HG02571 (cell line): ENCODE results near the gene BANP.
"Not testable (repeated sequence)": the region's sequence is repeated elsewhere in the genome, so short reads cannot be mapped to it uniquely, and the experiment has no call there.

Experiments
- ATAC-seq: cut with Tn5 transposase; IDR thresholded peaks from one replicate; pipeline ENCODE4 v1.9.1; 2021; ENCODE audit warnings: mild to moderate bottlenecking, moderate library complexity; ENCODE audit not compliant: unreplicated experiment

BANP gene

DNA sequence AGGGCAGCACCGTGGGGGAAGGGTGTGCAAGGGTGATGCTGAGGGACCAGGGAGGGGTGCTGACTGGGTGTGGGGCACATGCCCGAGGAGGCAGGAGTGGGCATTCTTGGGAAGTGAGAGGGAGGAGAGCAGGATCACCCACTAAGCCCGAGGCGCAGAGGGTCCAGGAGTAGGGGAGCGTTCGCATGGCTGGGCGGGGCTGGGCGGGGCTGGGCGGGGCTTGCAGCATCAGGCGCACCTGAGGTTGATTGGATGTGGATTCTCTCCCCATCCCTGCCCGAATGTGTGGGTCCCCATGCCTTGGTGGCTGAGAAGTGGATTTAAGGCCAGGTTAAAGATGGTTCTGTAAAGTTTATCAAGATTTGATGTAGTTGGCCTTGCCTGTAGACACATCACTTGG, 14.2 kb downstream of the BANP start:
- ATAC-seq: no peak

- no peak for ATAC-seq
These were observed 14.9 kb downstream of the BANP start for GRCh38 chr16:87966064-87966645.

GRCh38 chr16:87966685-87967185, 15.5 kb downstream of the BANP start:
- ATAC-seq: no peak

DNA sequence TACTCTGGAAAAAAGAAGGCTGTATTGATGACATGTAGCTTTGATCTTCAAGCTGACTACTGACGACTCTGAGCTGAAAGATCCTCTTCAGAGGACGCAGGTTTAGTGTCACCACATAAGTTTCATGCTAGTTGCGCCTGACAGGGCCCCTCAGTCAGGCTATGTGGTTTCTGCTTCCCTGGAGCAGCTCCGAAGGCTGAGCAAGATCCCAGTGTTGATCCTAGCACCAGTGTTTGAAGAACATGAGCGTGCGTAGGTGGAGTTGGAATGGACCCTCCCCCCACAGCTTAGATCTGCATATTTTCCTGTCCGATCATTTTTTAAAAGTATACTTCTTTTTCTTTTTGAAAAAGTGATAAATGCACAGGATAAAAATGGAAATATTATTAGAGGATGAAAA, 17.3 kb downstream of the BANP start:
- no peak for ATAC-seq

DNA sequence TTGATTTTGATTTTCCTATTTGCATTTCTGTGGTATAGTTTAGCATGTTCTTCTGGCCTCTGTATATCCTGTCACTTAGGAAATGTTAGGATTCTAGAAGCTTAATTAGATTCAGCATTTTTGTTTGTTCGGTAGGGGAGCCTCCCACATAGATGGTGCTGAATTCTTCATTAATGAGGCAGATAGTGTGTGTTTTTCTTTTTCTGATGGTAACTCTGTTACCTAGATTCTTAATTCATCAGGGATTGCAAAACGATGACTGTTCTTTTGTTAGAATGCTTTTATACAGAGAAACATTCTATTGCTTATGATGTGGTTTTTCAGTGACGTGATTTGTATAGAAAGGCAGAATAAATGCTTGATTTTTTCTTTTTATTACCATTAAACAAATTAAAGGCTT, 19.0 kb downstream of the BANP start:
- no peak for ATAC-seq

- no peak for ATAC-seq
These were observed 20.7 kb downstream of the BANP start for GRCh38 chr16:87971933-87972332.

GRCh38 chr16:87973717-87974116, 22.5 kb downstream of the BANP start:
- ATAC-seq: no peak

- ATAC-seq: no peak
These were observed 22.9 kb downstream of the BANP start for GRCh38 chr16:87974178-87974577.

- no peak for ATAC-seq
These were observed 25.4 kb downstream of the BANP start for GRCh38 chr16:87976665-87977064.

DNA sequence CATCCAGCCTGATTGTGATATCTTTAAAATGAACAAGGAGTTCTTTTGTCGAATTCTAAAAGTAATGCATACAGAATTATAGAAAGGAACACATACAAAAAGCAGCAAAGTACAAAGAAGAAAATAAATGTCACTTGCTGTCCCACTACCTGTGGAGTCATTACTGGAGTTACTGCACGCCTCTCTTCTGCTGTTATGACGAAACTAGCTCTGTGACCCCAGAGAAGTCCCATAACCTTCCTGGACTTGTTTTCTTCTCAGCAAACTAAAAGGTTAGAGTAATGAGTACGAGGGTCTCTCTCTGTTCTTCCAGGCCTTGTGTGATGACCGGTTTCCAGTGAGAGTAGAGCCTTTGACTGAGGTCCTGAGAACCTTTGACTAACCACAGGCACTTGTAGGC, 26.9 kb downstream of the BANP start:
- no peak for ATAC-seq

DNA sequence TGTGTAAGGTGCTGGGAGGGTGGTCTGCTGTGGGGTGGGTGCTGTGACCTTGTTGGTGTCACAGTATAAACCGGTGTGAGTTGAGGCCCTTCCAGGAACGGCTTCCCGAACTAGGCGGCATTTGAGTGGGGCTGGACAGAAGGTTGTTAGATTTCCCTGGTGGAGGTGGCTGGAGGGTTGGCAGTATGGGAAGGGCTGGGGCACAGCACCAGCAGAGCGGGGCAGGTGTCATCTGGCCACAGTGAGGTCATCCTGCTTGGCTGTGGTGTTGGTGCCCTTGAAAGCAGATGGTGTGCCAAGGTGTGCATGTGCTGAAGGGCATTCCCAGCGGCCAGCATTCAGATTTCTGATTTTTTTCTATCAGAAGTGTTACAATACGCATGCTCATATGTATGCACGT, 28.1 kb downstream of the BANP start:
- no peak for ATAC-seq

DNA sequence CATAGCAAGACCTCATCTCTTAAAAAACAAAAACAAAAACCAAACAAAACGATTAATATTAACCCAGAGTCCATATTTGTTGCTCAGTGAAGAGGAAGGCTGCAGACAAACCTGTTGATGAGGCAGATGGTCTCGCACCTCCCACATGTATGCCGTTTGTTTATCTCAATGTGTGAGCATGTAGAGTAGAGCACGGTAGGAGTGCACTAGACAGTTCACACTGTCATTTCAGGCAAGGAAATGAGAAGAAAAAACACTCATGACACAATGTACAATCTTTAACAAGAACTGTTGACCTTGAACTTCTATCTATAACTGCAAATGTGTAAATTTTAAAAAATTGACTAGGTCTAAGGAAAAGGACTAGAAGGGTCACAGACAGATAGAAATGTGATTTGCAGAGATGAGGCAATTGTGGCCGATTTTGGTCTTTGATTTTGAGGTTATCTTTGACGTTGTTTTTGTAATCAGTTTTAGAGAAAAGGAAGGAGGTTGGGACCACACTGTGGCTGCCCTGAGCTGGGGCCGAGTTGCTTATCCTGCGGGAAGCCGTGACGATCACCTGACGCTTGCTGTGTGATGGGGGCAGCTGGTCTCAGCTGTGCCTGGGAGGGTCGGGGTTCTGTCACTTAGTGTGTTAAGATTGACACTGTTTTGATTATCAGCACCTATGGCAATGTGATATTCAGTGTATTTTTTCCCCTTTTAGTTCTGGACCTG, 28.8 kb downstream of the BANP start:
- not testable (repeated sequence) for ATAC-seq

DNA sequence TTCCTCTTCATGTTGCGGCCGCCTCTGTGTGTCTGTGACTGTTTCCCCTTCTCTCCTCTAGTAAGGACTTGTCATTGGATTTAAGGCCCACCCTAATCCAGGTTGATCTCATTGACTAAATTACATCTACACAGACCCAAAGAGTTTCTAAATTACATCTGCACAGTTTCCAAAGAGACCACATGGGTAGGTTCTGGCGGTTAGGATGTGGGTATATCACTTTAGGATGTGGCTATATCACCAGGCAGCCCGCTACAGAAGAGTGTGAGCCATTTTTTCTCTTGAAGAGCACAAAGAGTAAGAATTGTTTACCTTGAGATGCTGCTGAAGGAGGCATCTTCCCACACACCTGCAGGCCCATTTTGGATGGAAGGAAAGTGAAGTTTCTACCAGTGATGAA, 30.1 kb downstream of the BANP start:
- ATAC-seq: not testable (repeated sequence)

- ATAC-seq: no peak
These were observed 31.4 kb downstream of the BANP start for GRCh38 chr16:87982581-87983041.

DNA sequence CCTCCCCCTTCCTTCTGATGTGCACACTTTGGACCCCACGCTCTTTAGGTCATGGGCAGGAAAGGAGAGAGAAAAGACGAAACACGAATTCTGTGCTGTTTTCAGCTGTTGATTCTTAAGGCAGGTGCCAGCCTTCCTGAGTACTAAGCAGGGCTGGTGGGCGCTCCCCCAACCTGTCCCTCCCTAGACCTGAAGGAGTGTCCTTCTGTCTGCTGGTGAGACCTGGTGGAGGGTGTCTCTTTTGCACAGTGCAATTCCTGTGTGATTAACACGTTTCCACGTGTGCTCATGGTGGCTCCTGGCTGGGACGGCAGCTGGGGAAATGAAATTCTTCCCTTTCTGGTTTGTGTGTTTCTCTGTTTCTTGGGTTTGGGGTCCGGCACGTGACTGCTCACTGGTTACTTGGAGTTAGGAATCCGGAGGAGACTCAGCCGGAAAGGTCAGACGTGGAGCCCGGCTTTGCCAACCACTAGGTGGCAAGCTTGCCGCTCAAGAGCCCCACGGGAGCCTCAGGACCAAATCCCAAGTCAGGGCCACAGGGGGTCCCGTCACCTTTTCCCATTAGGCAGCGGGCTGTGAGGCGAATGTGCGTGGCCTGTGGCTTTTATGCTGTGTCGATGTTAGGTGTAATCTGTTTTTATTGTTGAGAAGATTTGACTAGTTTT, 32.0 kb downstream of the BANP start:
- ATAC-seq: not testable (repeated sequence)

DNA sequence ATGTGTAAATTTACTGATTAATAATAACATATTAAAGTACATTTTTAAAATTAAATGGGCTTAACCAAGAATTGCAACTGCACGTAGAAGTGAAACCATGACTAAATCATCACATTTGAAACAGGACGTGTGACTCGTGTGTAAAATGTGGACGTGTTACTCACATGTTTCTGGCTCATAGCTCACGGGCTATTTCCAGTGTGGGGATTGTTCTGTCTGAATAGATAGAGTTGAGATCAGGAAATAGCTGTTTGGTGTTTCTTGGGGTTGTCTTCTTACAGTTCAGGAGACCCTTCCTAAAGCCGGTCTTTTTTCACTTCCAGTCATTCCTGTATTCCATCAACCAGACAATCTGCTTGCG, 32.5 kb downstream of the BANP start:
- not testable (repeated sequence) for ATAC-seq

DNA sequence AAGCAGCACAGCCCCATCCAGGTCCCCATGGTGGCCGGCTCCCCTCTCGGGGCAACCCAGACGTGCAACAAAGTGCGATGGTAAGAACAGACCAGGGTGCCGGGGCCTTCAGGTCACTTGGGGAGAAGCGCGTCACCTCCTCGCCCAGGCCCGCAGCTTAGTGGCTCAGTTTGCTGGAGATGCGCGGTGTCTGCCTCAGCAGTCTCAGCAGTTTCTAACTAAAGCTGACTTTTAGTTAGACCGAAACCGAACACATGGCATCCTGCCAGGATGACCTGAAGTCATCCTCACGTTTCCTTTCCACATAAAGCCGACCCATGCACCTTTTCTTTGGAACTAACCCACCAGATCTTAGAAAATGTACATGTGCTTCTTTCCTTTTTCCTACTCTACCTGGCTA, 32.9 kb downstream of the BANP start:
- ATAC-seq: not testable (repeated sequence)

- ATAC-seq: no peak
These were observed 33.5 kb downstream of the BANP start for GRCh38 chr16:87984632-87985267.

DNA sequence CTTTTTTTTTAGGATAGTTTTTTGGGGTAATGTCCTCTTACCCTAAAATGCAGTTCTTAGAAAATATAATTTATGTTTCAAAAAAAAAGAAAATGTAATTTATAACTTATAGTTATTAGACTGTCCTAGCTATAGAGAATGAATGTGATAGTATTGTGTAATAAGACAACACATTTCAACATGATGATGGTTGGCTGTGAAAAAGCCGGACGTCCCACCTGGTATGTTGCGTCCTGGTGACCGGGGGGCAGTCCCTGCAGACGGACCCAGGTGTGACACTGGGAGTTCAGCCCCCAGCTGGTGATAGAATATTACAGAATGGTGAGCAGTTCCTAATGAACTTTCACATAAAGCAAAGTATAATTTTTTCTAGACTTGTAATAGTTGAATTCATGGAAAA, 34.3 kb downstream of the BANP start:
- ATAC-seq: not testable (repeated sequence)

GRCh38 chr16:87986361-87986849, 35.2 kb downstream of the BANP start:
- not testable (repeated sequence) for ATAC-seq

DNA sequence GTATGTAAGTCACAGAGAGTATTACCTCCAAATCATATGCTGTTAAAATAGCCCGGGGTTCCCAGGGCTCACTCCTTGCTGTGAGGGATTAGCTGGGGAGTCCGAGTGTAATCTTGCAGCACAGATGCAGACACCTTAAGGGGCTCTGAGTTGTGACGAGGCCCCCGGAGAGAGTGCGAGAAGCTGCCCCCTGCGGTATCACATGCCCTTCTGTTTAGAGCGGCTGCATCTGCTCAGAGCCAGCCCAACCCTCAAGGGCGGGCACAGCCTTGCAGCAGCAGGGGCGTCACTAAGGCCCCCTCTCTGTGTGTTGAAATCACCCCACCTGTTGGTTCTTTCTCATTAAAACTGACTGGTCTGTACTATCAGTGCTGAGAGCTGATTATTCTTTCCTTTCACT, 37.4 kb downstream of the BANP start:
- not testable (repeated sequence) for ATAC-seq
